Pancreas (tissue), 10 donors: ENCODE data around the gene FNDC3B. TPM values are rescaled to one million over a fixed set of nuclear protein-coding genes. Genes with fewer than 3 reads are reported as not detected.

Source experiments
- ATAC-seq, 4 donors: fragments of 200-7000 bp; cut with Tn5 transposase; one replicate each; pipeline versions ENCODE4 v1.8.0 to v1.9.1; 2020; ENCODE audit warnings: mild to moderate bottlenecking in 4 of 4, moderate library complexity in 4 of 4
- DNase-seq, 6 donors: peaks; one replicate each; pipeline ENCODE4 v3.0.0-alpha.2; 2020
- FAIRE-seq: peaks from 2 replicates; lab custom pipeline; 2012; peaks lifted over from hg19 to GRCh38; lab: Jason Lieb, UNC
- H3K27ac ChIP-seq, 4 donors: fragments of 200-600 bp; sonication (generic); 1 replicate in 3 of 4; 2 replicates in 1 of 4; pipeline versions ENCODE4 v1.5.0 to v1.8.0; 2020
- H3K27me3 ChIP-seq, 4 donors: fragments of 200-600 bp; one replicate each; pipeline ENCODE4 v1.8.0; 2021
- H3K36me3 ChIP-seq, 3 donors: fragments of 200-600 bp; sonication (generic) in 1 of 3; one replicate each; pipeline versions ENCODE4 v1.5.0 to v1.8.0; 2020 to 2021
- H3K4me1 ChIP-seq, 3 donors: fragments of 200-600 bp; one replicate each; pipeline ENCODE4 v1.8.0; 2021
- H3K4me3 ChIP-seq, 4 donors: fragments of 200-600 bp; sonication (generic) in 2 of 4; one replicate each; pipeline versions ENCODE4 v1.5.0 to v1.8.0; 2020 to 2021
- H3K9me3 ChIP-seq, 4 donors: fragments of 200-600 bp; one replicate each; pipeline ENCODE4 v1.8.0; 2021
- CTCF ChIP-seq, 4 donors: fragments of 200-600 bp; sonication (generic) in 3 of 4; IDR thresholded peaks; one replicate each; pipeline versions ENCODE4 v1.5.0 to v1.8.0; 2021; ENCODE audit warnings: antibody characterized with exemption in 4 of 4
- WGBS, 2 donors: extraction: QIAGEN DNeasy Blood & Tissue Kit; methylation state at CpG; one replicate each; pipeline ENCODE4 v1.1.7; 2013; 5-methylcytosine and 5-hydroxymethylcytosine counted together
- intact Hi-C, 3 donors: fragments of 100-400 bp; cut with DNase I; formaldehyde crosslinking; loops; one replicate each; pipeline versions ENCODE4 v1.11.1 to v1.14.2; 2022
- polyA plus RNA-seq, 2 donors: library from polyadenylated mRNA; stranded (reverse); fragments of 200-250 nt; gene quantifications; one replicate each; pipeline ENCODE4 v1.2.3, GENCODE V29; 2013
- total RNA-seq, 6 donors: library from RNA; stranded (reverse); fragmentation: NEBNext Ultra II Directional in 4 of 6; extraction: Animal tissue kit (Norgen Biotek cat#: 25700) in 4 of 6; gene quantifications; one replicate each; pipeline versions ENCODE4 v1.2.1 to v1.2.4, GENCODE V29; 2021 to 2023
- donor health status: healthy with polysubstance abuse.
- donor health status: DM: no; HTN: no; CAD: no; lungs with moderate emphysema.
- donor health status: DM: no; HTN: no; CAD: no.
- donor health status: control.
- donor health status: control.
- donor health status: Bipolar disorder and iron deficiency.
- donor health status: DM: yes; HTN: yes; CAD: no.
- donor health status: DM: no; HTN: no; CAD: no.
- donor health status: DM: no; HTN: no; CAD: no.
- donor health status: DM: yes; HTN: yes; CAD: no.

The FNDC3B gene
- total and polyA plus RNA-seq, 8 donors, result 9.3 to 126 (median 73.2) TPM

- DNase-seq, result no peak
- Histone ChIP-seq H3K27me3 (no peaks in the 10 kb centered on the region), H3K36me3 (no peaks in the 10 kb centered on the region), H3K4me1 (peaks cover 14 to 45% (median 22%) of the 10 kb centered on the region in 3 donors), H3K27ac (no peak overlapping the region), H3K9me3 (no peaks in the 10 kb centered on the region), H3K4me3 (no peak overlapping the region)
- TF ChIP-seq CTCF (IDR thresholded peaks at IDR 0.05), result no peak
- intact Hi-C loops, result no loop called here
- 94% methylated on average over 4 of the region's 4 CpGs for WGBS, 2 donors
- FAIRE-seq, result no peak
- ATAC-seq, result no peak
These were observed 119.4 kb downstream of the FNDC3B start for GRCh38 chr3:172158741-172159140.

- Histone ChIP-seq H3K4me3 (no peak overlapping the region), H3K9me3 (no peaks in the 10 kb centered on the region), H3K27me3 (no peaks in the 10 kb centered on the region), H3K27ac (peak overlapping the region in 1 of 4 donors; percentile 41), H3K36me3 (no peaks in the 10 kb centered on the region), H3K4me1 (peaks cover 11 to 42% (median 17%) of the 10 kb centered on the region in 3 donors)
- TF ChIP-seq CTCF (IDR thresholded peaks at IDR 0.05), result no peak
- 47 to 55% methylated on average over 1 of the region's 1 CpG for WGBS, 2 donors
- intact Hi-C loops, result no loop called here
- no peak for DNase-seq
- ATAC-seq, result no peak
- no peak for FAIRE-seq
These were observed 120.0 kb downstream of the FNDC3B start for GRCh38 chr3:172159376-172159775.

GRCh38 chr3:172159962-172160538 is 120.7 kb downstream of the FNDC3B start:
- H3K9me3 ChIP-seq, result no peaks in the 10 kb centered on the region
- peak in 4 of 6 donors; percentile 38 to 57 (median 42) for DNase-seq
- peaks cover 11 to 38% (median 17%) of the 10 kb centered on the region in 3 donors for H3K4me1 ChIP-seq
- peak overlapping the region in 1 of 4 donors; percentile 41 for H3K27ac ChIP-seq
- TF ChIP-seq CTCF (IDR thresholded peaks at IDR 0.05), result no peak
- ATAC-seq, result peak; percentile 2 to 78 (median 68)
- no peak for FAIRE-seq
- H3K27me3 ChIP-seq, result no peaks in the 10 kb centered on the region
- intact Hi-C loops, result no loop called here
- no peak overlapping the region for H3K4me3 ChIP-seq
- no peaks in the 10 kb centered on the region for H3K36me3 ChIP-seq
- WGBS, 2 donors, result 49 to 56% methylated on average over 4 of the region's 4 CpGs

GRCh38 chr3:172161133-172161789 is 121.9 kb downstream of the FNDC3B start:
- WGBS, 2 donors, result 87 to 91% methylated on average over 4 of the region's 4 CpGs
- H3K27ac ChIP-seq, result no peak overlapping the region
- no peak overlapping the region for H3K4me3 ChIP-seq
- H3K4me1 ChIP-seq, result peaks cover 10 to 26% (median 11%) of the 10 kb centered on the region in 3 donors
- FAIRE-seq, result no peak
- H3K9me3 ChIP-seq, result no peaks in the 10 kb centered on the region
- no peak for ATAC-seq
- no peaks in the 10 kb centered on the region for H3K36me3 ChIP-seq
- intact Hi-C loops, result no loop called here
- TF ChIP-seq CTCF (IDR thresholded peaks at IDR 0.05), result no peak
- DNase-seq, result no peak
- H3K27me3 ChIP-seq, result no peaks in the 10 kb centered on the region

- 94 to 96% methylated on average over 9 of the region's 9 CpGs for WGBS, 2 donors
- Histone ChIP-seq H3K36me3 (no peaks in the 10 kb centered on the region), H3K9me3 (no peaks in the 10 kb centered on the region), H3K27me3 (no peaks in the 10 kb centered on the region), H3K4me3 (no peak overlapping the region), H3K4me1 (peaks cover 4 to 22% (median 5%) of the 10 kb centered on the region in 3 donors), H3K27ac (no peak overlapping the region)
- no peak for FAIRE-seq
- ATAC-seq, result no peak
- intact Hi-C loops, result no loop called here
- DNase-seq, result no peak
- no peak for TF ChIP-seq CTCF (IDR thresholded peaks at IDR 0.05)
These were observed 122.6 kb downstream of the FNDC3B start for GRCh38 chr3:172161959-172162358.
